Measurements from ENCODE around the gene SEC24B.

SEC24B gene

DNA sequence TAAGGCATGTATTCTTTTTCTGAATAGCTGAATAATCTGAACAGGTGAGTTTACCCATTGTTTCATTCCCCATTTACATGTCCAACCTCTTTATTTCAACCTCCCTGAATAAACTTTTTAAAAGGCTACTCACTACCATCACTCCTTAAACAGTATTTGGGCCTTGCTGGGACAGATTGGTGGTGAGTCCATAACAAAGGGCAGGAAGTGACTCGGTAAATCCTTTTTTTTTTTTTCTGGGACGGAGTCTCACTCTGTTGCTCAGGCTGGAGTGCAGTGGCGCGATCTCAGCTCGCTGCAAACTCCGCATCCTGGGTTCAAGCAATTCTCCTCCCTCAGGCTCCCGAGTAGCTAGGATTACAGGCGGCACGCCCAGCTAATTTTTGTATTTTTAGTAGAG lies 23.4 kb upstream of the SEC24B start:
- no peak for DNase-seq (ENCODE audit: low read depth)
- H3K4me3 ChIP-seq (ENCODE audit: low read depth, low read length), result no peak overlapping the region
- TF ChIP-seq, protein P1, sequence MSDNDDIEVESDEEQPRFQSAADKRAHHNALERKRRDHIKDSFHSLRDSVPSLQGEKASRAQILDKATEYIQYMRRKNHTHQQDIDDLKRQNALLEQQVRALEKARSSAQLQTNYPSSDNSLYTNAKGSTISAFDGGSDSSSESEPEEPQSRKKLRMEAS (IDR thresholded peaks at IDR 0.05; ENCODE audit: low read depth, low read length), result no peak
- TF ChIP-seq MYC (IDR thresholded peaks at IDR 0.05; ENCODE audit: low read depth, low read length) (no peak), POLR2A (IDR thresholded peaks at IDR 0.05; ENCODE audit: extremely low read depth, insufficient read length) (no peak)
- TF ChIP-seq, protein P2, sequence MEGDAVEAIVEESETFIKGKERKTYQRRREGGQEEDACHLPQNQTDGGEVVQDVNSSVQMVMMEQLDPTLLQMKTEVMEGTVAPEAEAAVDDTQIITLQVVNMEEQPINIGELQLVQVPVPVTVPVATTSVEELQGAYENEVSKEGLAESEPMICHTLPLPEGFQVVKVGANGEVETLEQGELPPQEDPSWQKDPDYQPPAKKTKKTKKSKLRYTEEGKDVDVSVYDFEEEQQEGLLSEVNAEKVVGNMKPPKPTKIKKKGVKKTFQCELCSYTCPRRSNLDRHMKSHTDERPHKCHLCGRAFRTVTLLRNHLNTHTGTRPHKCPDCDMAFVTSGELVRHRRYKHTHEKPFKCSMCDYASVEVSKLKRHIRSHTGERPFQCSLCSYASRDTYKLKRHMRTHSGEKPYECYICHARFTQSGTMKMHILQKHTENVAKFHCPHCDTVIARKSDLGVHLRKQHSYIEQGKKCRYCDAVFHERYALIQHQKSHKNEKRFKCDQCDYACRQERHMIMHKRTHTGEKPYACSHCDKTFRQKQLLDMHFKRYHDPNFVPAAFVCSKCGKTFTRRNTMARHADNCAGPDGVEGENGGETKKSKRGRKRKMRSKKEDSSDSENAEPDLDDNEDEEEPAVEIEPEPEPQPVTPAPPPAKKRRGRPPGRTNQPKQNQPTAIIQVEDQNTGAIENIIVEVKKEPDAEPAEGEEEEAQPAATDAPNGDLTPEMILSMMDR (IDR thresholded peaks at IDR 0.05; ENCODE audit: low read depth, low read length), result no peak

DNA sequence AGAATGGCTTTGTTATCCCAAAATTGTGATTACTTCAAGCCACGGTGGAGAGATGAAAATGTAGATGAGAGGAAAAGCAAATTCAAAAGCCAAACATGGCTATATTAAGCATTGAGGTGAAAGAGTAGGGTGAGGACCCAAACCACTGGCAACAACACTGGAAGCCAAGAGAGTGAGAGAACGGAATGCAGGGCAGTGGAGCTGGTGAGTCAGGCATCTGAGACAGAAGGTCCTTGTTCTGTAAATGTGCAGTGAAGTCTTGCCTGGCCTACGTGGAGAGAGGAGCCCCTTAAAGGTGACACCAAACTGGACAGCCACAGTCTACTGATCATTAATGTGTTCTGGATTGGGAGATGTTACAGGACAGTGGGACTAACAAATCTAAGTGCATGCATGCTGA lies 22.8 kb upstream of the SEC24B start:
- no peak for DNase-seq (ENCODE audit: low read depth)
- no peak overlapping the region for H3K4me3 ChIP-seq (ENCODE audit: low read depth, low read length)
- TF ChIP-seq POLR2A (IDR thresholded peaks at IDR 0.05; ENCODE audit: extremely low read depth, insufficient read length) (no peak), MYC (IDR thresholded peaks at IDR 0.05; ENCODE audit: low read depth, low read length) (no peak)
- TF ChIP-seq, protein P1 (IDR thresholded peaks at IDR 0.05; ENCODE audit: low read depth, low read length), result no peak

DNA sequence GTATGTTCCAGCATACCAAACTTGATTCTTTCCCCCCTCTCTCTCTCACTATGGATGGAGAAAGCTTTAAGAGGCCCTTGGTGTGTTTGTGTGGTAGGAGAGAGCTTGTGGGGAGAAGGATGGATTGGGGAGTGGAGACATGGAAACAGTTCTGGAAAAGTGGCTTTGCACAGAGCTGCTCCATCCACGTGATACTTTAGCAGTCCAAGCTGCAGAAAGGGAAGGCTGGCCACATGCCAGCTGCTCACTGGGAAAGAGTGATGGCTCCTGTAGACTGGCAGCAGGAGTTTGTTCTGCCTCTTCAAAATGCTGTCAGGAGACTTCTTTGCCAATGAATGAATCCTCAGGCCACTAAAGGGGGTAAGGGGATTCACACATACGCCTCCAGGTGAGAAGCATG lies 21.7 kb upstream of the SEC24B start:
- DNase-seq (ENCODE audit: low read depth), result no peak
- TF ChIP-seq POLR2A (IDR thresholded peaks at IDR 0.05; ENCODE audit: extremely low read depth, insufficient read length), result no peak
- no peak for TF ChIP-seq MYC (IDR thresholded peaks at IDR 0.05; ENCODE audit: low read depth, low read length)
- TF ChIP-seq, protein P1 (IDR thresholded peaks at IDR 0.05; ENCODE audit: low read depth, low read length), result no peak
- TF ChIP-seq, protein P2 (IDR thresholded peaks at IDR 0.05; ENCODE audit: low read depth, low read length), result no peak
- no peak overlapping the region for H3K4me3 ChIP-seq (ENCODE audit: low read depth, low read length)

DNA sequence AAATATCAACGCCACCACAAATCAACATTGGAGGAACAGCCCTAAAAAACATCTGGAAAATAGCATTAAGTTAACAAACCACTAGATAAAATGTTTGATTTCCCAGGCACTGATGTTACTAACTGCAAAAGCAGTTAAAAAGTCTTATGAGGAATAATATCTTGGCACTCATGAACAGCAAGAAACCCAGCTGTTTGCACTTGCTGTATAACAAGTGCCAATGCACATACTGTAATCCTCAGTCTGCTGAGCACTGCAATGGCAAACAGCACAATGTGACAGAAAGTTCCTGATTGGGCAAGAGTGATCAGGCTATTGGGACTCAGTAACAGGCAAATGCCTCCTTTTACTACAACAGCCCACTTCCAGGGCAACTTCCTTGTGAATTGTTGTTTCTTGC lies 20.8 kb upstream of the SEC24B start:
- H3K4me3 ChIP-seq (ENCODE audit: low read depth, low read length), result no peak overlapping the region
- no peak for TF ChIP-seq POLR2A (IDR thresholded peaks at IDR 0.05; ENCODE audit: extremely low read depth, insufficient read length)
- TF ChIP-seq MYC (IDR thresholded peaks at IDR 0.05; ENCODE audit: low read depth, low read length), result no peak
- TF ChIP-seq, protein P1 (IDR thresholded peaks at IDR 0.05; ENCODE audit: low read depth, low read length), result no peak
- TF ChIP-seq, protein P2 (IDR thresholded peaks at IDR 0.05; ENCODE audit: low read depth, low read length), result no peak
- DNase-seq (ENCODE audit: low read depth), result no peak

DNA sequence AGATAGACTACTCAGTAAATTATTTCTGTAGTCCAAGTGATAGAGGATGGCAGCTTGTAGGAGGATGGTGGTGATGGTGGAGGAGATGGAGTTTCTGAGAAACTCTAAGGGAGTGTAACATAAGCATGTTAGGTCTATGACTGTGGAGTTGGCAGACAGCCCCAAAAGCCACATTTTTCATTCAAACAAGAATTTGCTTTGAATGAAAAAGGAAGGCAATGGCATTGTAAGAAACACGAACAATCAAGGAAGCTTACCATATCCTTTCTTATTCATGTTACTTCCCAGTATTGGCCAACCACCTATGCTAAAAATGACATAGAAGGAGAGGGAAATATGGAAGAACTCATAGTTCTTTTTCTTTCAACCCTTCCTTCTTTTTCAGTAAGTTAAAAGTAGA lies 18.7 kb upstream of the SEC24B start:
- TF ChIP-seq, protein P2 (IDR thresholded peaks at IDR 0.05; ENCODE audit: low read depth, low read length), result no peak
- TF ChIP-seq, protein P1 (IDR thresholded peaks at IDR 0.05; ENCODE audit: low read depth, low read length), result no peak
- TF ChIP-seq POLR2A (IDR thresholded peaks at IDR 0.05; ENCODE audit: extremely low read depth, insufficient read length) (no peak), MYC (IDR thresholded peaks at IDR 0.05; ENCODE audit: low read depth, low read length) (no peak)
- DNase-seq (ENCODE audit: low read depth), result no peak
- no peak overlapping the region for H3K4me3 ChIP-seq (ENCODE audit: low read depth, low read length)

DNA sequence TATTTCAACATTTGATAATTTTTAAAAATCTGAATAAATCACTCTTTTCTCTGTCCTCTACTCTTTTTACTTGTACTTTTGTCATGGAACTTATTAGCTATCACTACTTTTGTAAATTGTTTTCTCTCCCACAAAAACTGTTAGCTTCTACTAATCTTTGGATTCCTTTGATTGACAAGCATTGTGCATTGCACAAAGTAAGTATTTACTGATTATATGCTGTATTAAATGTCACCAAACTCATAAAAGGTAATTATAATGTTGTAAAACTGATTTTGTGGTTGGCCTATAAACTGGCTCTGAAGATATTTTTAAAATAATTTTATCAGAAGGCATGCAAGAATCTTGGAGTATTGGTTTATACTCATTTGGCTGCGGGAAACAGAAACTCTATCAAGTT lies 15.0 kb upstream of the SEC24B start:
- DNase-seq (ENCODE audit: low read depth), result no peak
- H3K4me3 ChIP-seq (ENCODE audit: low read depth, low read length), result no peak overlapping the region
- TF ChIP-seq MYC (IDR thresholded peaks at IDR 0.05; ENCODE audit: low read depth, low read length) (no peak), POLR2A (IDR thresholded peaks at IDR 0.05; ENCODE audit: extremely low read depth, insufficient read length) (no peak)

DNA sequence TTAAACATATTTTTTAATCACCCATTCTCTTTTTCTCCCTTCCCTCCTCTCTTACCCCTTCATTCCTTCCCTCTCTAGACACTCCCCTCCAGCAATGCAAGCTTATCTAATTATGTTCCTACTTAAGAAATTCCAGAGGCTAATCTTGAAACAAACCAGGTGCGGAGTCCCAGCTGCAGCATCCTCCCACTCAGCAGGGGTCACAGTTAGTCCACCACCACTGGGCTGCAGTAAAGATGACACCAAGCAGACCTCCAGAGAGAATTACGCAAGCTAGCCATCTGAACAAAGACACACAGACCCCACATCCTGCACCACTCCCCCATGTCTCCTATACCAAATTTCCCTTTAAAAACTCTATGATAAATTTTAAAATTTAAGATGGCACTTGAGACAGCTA lies 13.9 kb upstream of the SEC24B start:
- TF ChIP-seq, protein P1 (IDR thresholded peaks at IDR 0.05; ENCODE audit: low read depth, low read length), result no peak
- peak; percentile 76 for DNase-seq (ENCODE audit: low read depth)
- H3K4me3 ChIP-seq (ENCODE audit: low read depth, low read length), result no peak overlapping the region

Data from NB4 (cell line).